HG03280 (cell line): ENCODE measurements around the gene CSMD2.
A peak's percentile ranks its signal among the peaks of the same experiment; 100 is the strongest.

Experiments
- ATAC-seq: cut with Tn5 transposase; IDR thresholded peaks from one replicate; pipeline ENCODE4 v1.9.1; 2021; ENCODE audit warnings: mild to moderate bottlenecking, moderate library complexity; ENCODE audit not compliant: unreplicated experiment

CSMD2 gene

DNA sequence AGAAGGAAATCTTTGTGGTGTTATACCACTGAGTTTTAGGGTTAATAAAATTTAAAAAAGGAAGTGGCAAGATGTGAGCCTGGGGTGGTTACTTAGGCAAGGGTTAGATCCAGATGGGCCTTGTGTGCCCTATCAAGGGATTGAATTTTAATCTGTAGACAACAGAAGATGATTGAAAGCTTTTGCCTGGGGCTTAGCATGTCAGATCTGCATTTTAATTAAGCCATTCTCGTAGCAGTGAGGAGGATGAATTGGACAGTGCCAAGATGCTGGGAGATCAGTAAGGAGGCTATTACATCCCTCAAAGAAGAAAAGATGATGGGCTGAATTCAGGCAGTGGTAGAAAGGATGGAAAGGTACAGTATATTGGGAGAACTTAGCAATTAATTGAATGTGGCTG lies 258.9 kb downstream of the CSMD2 start:
- ATAC-seq = no peak

DNA sequence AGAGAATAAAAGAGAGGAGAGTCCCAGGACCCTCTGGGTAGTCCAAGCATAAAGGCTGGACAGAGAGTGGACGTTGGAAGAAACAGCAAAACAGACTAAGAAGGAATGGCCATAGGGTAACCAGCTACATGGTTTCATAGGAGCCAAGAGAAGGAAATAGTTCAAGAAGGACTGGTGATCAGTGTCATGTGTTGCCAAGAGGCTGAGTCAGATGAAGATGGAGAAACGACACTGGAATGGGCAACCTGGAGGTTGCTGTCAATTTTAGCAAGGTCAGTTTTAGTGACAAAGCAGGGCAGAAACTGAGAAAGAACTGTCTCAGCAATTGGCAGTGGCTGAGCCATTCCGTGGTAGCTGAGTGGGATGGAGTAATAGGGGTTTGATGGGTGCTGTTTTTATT lies 259.8 kb downstream of the CSMD2 start:
- ATAC-seq = no peak

DNA sequence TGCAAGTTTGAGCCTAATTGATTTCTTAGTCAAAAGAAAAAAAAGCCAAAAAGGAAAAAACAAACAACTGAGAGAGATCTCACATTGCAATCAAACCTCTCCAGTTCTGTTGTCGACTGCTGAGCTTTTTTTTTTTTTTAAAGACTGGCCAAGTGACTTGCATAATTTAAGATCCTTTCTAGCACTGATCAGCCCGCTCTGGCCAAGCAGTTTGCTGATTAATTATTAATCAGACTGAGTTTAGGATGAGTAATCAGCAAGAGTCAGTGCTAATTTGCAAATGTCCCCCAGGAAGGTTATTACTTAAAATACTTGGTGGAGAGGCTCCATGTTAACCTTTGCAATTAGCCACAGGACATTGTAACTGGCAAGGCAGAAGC lies 261.8 kb downstream of the CSMD2 start:
- ATAC-seq = peak; percentile 46

DNA sequence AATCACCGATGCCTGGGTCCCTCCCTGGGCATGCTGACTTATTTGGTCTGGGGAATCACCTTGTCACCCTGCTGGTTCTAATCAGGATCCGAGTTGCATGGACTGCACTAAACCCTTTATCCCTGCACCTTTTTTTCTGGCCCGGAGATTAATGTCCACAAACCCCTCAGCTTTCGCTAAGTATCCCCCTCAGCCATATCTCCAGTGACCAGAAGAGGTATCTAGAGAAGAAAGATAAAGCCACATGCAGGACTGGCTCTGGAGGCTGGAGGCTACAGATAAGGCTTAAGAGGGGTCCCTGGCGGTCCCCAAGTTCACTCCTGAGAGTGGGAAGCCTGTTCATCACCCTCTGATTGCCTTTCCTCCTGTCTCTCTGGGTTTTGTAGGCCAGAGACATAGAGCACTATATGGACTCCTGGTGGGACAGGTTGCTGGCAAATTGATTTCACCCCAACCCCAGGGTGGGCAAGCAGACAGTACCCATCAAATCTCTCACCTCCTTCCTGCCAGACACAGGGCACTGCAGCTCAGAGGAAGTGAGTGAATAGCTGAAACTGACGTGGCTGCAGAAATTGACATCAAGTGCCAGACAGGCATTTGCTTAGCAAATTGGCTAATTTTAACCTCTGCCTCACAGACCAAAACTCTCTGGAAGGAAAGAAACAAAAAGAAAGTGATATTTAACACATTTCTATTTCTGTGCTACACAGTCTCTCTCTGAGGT lies 262.4 kb downstream of the CSMD2 start:
- ATAC-seq = peak; percentile 76

DNA sequence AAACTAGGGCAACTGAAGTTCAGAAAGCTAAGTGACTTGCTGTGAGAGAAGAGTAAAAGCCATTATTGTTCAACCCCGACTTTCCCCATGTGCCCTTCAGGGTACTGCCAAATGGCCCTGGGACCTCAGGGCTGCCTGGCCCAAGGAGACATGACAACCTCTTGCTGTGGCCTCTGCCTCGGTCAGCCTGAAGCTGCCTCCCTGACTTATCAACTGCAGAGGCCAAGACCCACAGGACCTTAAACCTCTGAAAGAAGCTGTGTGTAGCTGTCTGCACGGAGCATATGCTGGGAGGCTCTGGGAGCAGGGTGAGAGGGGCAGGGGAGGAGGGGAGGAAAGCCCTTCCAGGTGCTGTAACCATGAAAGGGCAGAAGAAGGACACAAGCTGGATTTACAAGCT lies 265.3 kb downstream of the CSMD2 start:
- ATAC-seq = no peak

DNA sequence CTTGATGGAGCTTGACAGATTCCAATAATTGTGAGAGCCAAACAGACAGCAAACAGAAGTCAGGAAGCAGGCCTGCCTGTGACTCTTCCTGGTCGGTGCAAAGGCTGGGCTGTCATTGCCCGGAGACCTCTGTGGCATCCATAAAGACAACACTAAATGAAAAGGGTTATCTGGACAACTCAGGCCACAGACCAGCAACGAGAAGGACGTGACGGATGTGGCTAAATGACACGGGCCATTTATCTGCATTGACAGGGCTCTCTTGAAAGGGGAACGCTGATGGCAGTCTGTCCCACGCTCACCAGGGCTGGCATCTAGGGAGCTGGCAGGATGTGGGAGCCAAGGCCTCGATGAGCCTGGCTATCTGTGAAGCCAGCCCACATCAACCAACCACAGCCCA lies 266.1 kb downstream of the CSMD2 start:
- ATAC-seq = no peak

DNA sequence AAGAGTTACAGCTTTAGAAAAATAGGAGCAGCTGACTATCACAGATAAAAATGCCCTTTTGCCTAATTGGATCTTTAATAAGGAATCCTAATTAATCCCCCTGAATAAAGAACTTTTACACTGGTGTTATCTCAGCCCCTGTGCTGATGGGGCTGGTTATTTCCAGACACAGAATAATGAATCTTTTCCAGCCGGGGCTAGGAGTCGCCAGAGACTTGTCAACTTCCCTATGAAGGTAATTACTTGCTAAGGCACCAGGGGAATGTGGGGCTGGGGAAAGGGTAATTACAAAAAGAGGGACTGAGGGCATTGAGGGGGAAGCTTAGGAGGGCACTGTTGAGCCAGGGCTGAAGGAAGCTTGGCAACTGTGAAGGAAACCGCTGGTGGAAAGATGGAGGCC lies 266.6 kb downstream of the CSMD2 start:
- no peak for ATAC-seq

DNA sequence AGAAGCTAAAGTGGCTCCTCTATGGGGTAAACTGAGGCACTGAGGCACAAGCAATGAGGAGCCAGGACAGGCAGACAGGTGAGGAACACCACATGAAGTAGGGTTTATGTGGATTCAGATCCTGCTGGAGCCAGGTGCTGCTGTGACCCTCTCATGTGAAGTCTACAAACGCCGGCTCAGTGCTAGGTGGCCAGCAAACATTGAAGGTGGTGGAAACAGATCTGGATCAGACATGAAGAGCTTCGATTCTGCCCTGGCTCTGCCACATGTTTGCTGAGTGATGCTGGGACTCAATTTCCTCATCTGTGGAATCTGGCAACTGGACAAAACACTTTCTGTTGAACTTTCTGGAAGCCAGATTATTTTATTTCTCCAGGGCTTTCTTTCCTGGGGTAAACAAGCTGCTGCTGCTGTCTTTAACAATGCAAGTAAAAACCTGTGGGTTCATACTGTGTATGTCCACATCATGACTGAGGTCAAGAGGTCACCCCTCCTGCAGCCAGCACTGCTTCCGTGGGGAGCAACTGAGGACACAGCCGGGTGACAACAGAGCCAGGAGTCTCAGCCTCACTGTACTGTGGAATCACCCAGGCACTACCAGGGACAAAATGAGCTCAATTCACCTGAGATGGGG lies 267.8 kb downstream of the CSMD2 start:
- ATAC-seq = no peak

DNA sequence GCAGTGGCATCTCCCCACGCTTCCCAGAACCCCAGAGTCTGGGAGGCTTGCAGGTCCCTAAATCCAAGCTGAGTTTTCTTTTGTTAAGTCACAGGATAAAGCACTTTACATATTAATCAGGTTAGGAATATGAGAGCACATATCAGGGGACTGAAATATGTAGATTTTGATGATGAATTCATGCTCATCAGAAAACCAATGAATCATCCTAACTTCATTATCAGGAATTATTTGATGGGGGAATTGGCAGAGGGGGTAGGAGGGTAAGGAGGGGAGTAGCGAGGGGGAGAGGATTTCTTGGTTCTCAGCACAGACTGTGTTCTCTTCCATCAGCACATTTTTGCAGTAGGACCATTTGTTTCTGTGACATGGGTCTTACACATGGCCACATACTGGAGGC lies 269.1 kb downstream of the CSMD2 start:
- no peak for ATAC-seq

DNA sequence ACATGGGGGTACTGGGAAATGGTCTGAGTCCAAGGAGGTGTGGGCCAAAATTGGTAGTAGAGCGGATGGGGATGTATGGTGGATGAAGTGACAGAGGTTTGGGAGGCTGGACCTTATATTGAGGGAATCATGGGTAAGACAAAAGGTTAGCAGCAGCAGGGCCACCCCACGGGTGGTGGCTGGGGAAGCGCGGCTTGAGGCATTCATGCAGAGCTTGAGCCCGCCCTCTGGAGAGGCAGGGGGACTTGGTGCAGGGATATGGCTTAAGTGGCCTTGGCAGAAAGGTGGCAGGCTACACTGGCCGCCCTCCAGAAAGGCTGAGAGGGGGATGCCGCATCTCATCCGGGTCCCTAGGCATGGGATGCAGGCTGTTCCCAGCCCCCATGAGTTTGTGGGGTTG lies 269.6 kb downstream of the CSMD2 start:
- ATAC-seq = no peak

DNA sequence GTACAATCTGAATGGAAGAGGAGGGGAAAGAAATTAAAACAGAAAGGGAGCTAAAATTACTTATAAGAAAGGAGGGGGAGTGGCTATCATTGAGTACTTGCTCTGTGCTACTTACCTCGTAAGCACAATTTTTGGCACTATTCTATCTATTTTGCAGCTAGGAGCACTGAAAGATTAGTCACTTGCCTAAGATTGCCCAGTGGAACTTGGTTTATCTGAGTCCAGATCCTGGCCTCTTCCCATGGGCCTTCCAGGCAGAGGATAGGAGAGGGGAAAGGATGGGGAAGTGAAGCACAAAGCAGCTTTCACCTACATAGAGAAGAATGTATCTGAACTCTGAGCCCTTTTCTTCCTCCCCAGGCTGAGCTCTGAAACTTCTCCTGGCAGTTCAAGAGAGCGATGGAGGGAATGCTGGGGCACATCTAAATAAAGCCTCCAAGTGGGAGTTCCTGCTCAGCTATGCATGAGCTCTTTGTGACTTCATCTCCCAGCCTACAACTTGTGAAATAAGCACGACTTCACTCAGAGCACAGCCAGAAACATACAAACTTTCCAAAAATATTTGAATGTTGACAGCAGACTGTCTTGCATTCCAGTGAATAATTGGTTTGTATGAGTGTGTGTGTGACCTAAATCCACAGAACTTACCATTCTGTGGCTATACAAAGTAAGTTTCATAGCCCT lies 271.7 kb downstream of the CSMD2 start:
- no peak for ATAC-seq

DNA sequence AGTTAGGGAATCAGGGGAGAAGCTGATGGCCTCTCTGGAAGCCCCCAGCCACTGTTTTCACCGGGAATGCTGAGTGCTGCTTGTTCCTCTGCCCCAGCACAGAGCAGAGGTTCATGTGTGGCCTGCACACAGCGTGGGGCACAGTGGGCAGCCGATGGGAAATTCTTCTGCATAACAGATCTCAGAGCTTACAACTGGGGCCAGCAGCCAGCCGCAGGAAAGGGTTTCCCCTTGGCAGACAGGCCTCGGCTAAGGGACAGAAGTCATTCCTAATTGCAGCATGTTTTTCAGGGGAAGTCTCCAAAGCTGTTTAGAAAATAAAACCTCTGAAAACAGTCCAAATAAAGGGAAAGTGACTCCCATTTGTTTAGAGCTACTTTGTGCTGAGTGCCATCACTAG lies 278.5 kb downstream of the CSMD2 start:
- no peak for ATAC-seq

DNA sequence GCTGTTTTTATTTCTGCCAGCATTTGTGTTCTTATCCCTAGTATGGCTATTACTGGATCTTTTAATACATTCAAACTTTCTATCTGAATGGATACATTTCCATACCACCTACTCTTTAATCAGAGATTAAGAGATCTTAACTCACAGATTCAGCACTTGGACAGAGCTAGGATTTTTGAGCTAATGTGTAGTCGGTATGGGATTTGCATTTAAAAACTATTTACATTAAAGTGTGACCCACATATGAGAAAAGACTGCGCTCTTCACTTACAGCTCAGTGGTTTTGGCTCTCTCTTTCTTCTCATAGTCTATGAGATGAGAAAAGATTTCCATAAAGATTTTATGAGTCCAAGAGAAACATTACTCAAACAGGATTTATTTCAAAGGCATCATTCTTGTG lies 284.7 kb downstream of the CSMD2 start:
- no peak for ATAC-seq

DNA sequence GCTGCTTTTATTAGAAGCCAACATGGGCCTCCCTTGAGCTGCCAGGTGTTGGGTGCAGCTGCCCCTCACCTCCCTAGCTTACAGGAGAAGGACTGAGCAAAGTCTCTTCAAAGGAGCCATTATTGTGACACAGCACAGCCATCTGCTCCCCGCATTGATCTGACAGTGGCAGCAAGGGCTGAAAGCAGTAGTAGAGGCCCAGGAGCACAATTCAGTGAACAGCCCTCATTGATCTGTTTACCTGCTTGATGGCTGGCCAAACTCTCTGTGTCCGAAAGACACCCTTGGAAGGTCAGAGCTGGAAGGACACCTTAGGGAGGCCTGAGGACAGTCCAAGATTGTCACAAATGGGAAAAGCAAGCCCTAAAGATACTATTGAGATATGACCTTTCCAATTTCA lies 286.6 kb downstream of the CSMD2 start:
- ATAC-seq = no peak

DNA sequence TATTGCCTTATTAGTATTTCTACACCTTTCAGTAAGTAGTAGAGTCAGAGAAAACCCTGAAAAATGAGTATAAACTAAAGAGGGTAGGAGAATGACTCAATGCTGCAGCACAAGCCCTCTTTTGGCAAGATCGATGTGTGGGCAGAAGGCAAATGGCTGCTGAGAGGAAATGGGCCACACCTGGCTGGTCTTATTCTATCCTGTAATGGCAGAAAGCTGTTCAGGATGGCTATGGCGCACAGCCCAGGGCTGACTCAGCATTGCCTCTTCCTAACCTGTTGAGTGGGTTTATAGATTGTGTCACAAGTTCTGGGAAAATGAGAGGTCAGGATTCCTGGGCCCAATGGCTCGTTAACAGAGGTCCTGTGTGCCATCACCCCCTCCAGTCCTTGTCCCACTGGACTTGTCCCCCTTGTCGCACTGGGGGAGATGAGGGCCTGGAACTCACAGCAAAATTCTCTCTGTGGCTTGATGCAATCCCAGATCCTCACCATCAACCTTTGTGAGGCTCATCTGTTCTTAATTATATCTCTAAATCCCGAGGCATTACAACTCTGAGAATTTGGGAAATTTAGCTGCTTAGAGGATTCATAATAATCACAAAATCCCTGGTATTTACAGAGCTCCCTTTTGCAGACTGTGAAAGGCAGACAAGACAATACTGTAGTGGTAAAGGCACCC lies 287.9 kb downstream of the CSMD2 start:
- no peak for ATAC-seq

DNA sequence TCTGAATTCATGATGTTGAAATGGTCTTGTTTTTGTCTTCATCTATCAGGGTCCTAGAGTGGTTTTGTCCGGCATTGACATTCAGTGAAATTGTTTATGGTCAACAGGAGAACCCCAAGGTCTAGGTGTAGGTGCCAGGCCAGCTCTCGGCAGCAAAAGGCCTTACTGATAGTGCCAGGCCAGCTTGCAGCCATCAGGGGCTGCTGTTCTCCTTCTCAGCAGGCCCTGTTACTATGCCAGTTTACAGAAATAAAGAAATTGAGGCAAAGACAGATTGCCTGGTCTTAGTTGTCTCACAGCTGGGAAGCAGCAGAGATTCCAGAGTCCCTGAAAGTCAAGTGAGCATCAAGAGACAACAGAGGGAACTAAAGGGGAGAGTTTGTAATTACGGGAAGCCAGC lies 289.2 kb downstream of the CSMD2 start:
- ATAC-seq = no peak

DNA sequence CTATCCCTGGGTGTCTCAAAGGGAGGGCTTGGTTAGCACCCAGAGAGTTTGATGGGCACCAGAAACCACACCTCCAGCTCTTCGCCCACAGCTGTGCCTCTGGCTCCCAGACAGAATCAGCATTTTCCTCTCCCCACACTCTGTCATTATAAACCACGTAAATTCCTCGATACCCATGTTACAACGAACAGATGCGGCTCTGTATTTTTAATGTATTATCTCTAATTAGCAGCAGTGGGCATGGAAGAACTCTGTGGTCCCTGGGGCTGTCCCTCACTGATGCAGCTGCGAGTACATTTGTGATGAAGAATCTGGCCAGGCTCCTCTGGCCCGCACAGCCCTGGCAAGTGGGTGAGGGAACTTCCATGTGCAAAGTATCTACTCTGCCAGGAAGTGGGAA lies 290.4 kb downstream of the CSMD2 start:
- no peak for ATAC-seq

DNA sequence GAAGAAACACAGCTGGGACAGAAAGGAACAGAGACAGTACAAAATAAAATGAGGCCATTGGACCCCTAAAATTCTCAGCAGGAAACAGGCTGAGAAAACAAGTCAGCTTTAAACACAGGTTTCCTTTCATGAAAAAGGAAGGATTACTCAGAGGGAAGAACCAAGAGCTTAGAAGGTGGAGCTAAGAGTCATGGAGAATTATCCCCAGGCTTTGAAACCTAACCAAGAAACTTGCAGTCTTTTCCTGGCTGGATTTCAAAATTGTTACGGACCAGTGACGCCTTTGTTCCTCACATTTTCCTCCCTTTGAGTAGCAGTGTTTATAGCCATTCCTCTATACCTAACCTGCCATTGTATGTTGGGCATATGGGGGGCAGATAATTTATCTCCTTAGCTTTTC lies 292.3 kb downstream of the CSMD2 start:
- no peak for ATAC-seq

DNA sequence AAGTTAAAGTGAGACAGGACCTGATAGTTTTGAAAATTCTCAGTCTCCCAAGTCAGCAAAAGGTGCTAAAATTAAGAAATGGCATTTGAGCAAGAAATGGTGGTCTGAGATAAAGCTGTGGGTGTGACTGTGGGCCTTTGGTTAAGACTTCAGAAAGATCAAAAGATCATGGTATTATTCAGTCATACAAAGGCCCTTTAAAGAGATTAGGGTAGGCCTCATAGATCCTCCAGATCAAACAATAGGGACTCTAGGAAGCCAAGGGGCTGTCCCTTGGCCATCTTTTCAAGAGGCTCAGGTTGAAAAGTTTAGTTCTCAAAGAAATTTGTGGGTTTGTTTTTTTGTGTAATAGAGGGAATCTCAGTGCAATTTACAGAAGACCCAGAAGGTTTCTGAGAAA lies 292.8 kb downstream of the CSMD2 start:
- no peak for ATAC-seq

DNA sequence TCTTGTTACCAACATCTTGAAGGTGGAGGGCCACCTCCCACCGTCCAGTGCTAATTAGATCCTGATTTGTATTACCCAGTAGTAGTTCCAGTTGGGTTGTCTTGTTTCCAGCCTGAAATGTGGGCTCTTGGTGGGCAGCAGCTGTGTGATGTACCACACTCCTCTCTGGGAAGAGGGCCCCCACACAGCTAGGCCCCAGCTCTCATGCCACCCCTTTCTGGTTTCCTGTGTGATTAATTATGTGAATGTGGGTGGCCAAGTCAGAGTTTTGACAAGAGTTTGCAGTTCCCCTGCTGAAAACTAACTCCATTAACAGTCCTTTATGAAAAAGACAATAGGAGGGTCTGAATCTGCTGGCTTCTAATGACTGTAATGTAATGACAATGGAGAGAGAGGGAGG lies 297.3 kb downstream of the CSMD2 start:
- no peak for ATAC-seq

DNA sequence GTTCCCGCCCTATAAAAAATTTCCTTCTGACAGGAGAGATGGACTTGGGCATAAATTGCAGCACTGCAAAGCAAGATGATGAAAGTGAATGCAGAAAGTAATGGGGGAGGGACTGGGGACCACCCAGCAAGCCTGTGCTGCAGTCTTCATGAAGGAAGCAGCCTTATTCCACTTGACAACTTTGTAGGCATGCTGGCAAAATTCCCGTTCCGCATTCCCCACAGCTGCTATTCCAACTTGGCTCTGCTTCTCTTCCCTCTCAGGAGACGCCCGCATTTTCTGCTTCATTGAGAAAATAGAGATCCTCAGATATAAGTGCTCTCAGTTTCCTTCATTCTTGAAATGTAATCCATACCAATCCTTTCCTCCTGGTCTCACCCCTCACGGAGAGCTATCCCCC lies 298.7 kb downstream of the CSMD2 start:
- no peak for ATAC-seq
